Right cardiac atrium (tissue), 5 donors: ENCODE results near the gene PSG7. TPM values are rescaled to one million over a fixed set of nuclear protein-coding genes. Genes with fewer than 3 reads are reported as not detected.
"Not testable (repeated sequence)": the region's sequence is repeated elsewhere in the genome, so short reads cannot be mapped to it uniquely, and the experiment has no call there.

ENCODE experiments used
- ATAC-seq, 2 donors: fragments of 200-7000 bp; cut with Tn5 transposase; one replicate each; pipeline versions ENCODE4 v1.8.0 to v1.9.1; 2020; ENCODE audit warnings: moderate library complexity in 2 of 2, mild to moderate bottlenecking in 1 of 2
- DNase-seq, 3 donors: peaks; one replicate each; pipeline ENCODE4 v3.0.0-alpha.2; 2020
- H3K27ac ChIP-seq: one replicate; pipeline ENCODE4 v1.5.1; 2013; ENCODE audit warnings: mild to moderate bottlenecking, low read length, control low read depth, moderate library complexity
- H3K27me3 ChIP-seq: one replicate; pipeline ENCODE4 v1.6.1; 2013; ENCODE audit not compliant: control insufficient read depth, insufficient read depth
- H3K4me1 ChIP-seq: one replicate; pipeline ENCODE4 v1.6.1; 2013; ENCODE audit warnings: low read length; ENCODE audit not compliant: control insufficient read depth, insufficient read depth
- H3K4me3 ChIP-seq: one replicate; pipeline ENCODE4 v1.5.1; 2013; ENCODE audit warnings: low read length, control low read depth
- H3K9me3 ChIP-seq: one replicate; pipeline ENCODE4 v1.6.1; 2013; ENCODE audit warnings: low read length; ENCODE audit not compliant: control insufficient read depth
- WGBS: extraction: QIAGEN DNeasy Blood & Tissue Kit; methylation state at CpG from one replicate; pipeline ENCODE4 v1.1.7; 2013; 5-methylcytosine and 5-hydroxymethylcytosine counted together
- intact Hi-C, 4 donors: fragments of 100-400 bp; cut with DNase I; formaldehyde crosslinking; loops; one replicate each; pipeline versions ENCODE4 v1.11.0 to v1.14.0; 2022 to 2023
- polyA plus RNA-seq: library from polyadenylated mRNA; stranded (reverse); fragments of 200-250 nt; gene quantifications from one replicate; pipeline ENCODE4 v1.2.3, GENCODE V29; 2013
- total RNA-seq, 4 donors: library from RNA; stranded (reverse); fragmentation: NEBNext Ultra II Directional; extraction: Animal tissue kit (Norgen Biotek cat#: 25700); gene quantifications; one replicate each; pipeline ENCODE4 v1.2.1, GENCODE V29; 2021
- donor health status: healthy with polysubstance abuse.
- donor health status: DM: no; HTN: yes; CAD: no.
- donor health status: DM: no; HTN: no; CAD: no.
- donor health status: DM: no; HTN: yes; CAD: no; lungs with severe emphysema.
- donor health status: DM: yes; HTN: yes; CAD: no.

PSG7 gene
- total and polyA plus RNA-seq, 5 donors = not detected

DNA sequence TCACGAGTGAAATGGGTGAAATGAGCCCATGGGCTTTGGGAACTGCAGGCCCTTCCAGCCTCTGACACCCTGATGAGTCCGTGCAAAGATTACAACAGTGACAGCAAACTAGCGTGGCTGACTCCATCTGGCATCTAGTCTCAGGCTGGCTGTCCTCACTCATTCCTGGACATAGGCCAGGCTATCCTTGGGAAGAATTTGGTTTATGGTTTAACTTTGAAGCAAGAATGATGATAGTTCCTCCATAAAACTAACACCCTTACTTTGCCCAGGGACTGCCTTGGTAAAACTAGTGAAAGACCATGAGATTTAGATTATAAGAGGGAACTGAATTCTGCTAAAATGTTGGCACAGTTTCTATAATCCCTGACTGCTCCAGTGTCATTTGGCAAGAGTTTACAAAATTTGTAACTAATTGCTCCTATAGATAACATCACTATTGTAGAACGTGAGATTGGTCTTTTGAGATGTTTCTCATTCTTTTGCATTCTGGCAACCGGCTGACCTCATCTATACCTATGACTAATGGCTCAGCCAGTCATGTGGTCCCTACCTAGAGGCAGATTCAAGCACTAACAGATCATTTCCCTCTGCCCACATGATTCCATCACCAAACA, 4.4 kb downstream of the PSG7 start:
- H3K9me3 ChIP-seq, ATAC-seq, DNase-seq, intact Hi-C loops, H3K27me3 ChIP-seq, H3K4me3 ChIP-seq, H3K4me1 ChIP-seq: not testable (repeated sequence)
- H3K27ac ChIP-seq = peak overlapping the region; percentile 17
- WGBS = 39% methylated on average over 5 of the region's 5 CpGs

DNA sequence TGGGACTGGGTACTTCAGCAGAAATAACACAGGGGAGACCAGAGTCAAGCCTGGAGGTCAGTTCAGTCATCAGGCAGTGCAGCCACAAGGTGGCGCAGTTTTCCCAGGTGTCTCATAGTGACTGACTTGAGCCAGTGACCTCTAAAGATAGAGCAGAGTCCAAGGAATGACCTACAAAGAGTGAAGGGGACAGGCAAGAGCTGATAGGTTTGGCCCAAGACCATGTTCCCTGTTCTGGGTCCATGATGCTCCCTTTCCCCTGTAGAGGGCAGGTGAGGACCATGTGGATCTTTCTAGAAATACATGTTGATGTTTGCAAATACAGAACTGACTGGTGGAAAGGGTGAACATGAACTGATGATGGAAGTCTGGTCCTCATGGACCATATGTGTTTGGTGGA, 6.8 kb downstream of the PSG7 start:
- H3K27me3 ChIP-seq, ATAC-seq, H3K27ac ChIP-seq, H3K4me1 ChIP-seq, H3K9me3 ChIP-seq, intact Hi-C loops, H3K4me3 ChIP-seq: not testable (repeated sequence)
- peak in 2 of 3 donors; percentile 53 to 64 for DNase-seq
- WGBS = 8% methylated on average over 1 of the region's 1 CpG

DNA sequence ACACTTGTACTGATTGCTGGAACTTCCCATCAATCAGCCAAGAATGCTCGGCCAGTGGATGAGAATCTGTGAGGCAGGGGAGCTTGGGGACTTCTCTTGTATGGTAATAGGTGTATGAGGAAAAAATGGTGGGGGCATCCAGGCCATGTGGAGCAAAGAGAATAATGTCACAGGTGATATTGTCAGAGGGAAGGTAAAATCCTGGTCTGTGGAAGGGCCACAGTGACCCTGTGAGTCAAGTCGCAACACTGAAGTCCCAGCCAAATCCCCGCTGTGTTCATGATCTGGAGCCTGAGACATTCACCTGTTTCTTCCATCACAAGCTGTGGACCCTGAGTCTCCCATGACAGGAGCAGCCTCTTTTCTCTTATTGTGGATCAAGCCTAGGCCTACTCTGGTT, 8.1 kb downstream of the PSG7 start:
- WGBS = 86% methylated on average over 3 of the region's 3 CpGs
- H3K4me1 ChIP-seq = no peaks in the 10 kb centered on the region
- ATAC-seq = no peak
- H3K9me3 ChIP-seq = no peaks in the 10 kb centered on the region
- H3K27me3 ChIP-seq = no peaks in the 10 kb centered on the region
- no peak for DNase-seq
- H3K4me3 ChIP-seq = no peak overlapping the region
- no peak overlapping the region for H3K27ac ChIP-seq
- intact Hi-C loops = no loop called here

DNA sequence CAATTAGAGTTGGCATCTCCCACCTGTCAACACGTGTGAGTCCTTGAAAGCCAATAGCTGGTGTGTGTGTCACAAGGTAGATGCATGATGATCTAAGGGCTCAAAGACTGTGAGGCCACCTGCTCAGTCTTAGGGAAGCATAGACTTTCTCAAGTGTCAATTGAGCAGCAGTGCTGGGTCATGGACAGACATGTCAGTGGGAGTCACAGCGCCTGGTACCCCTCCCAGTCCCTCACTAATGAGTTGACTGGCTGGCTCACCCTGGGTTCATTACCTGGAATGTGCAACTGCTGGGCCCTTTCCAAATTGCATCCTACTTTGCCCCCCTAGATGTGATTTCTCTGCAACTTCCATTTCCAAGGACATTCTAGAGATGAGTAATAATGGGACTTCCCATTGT, 10.2 kb downstream of the PSG7 start:
- DNase-seq = no peak
- Histone ChIP-seq H3K27me3 (no peaks in the 10 kb centered on the region), H3K27ac (no peak overlapping the region), H3K9me3 (no peaks in the 10 kb centered on the region), H3K4me3 (no peak overlapping the region), H3K4me1 (no peaks in the 10 kb centered on the region)
- intact Hi-C loops = no loop called here
- 52% methylated on average over 2 of the region's 2 CpGs for WGBS
- ATAC-seq = no peak

DNA sequence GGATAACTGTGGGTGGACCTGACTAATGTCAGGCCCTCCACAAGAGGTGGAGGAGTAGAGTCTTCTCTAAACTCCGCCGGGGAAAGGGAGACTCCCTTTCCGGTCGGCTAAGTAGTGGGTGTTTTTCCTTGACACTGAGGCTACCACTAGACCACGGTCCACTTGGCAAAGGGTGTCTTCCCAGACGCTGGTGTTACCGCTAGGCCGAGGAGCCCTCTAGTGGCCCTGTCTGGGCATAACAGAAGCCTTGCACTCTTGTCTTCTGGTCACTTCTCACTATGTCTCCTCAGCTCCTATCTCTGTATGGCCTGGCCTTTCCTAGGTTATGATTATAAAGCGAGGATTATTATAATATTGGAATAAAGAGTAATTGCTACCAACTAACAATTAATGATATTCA, 13.9 kb downstream of the PSG7 start:
- H3K27ac ChIP-seq, H3K27me3 ChIP-seq, H3K4me3 ChIP-seq, ATAC-seq, H3K4me1 ChIP-seq, H3K9me3 ChIP-seq, intact Hi-C loops: not testable (repeated sequence)
- WGBS = 43% methylated on average over 9 of the region's 9 CpGs
- DNase-seq = peak in 1 of 3 donors; percentile 52

DNA sequence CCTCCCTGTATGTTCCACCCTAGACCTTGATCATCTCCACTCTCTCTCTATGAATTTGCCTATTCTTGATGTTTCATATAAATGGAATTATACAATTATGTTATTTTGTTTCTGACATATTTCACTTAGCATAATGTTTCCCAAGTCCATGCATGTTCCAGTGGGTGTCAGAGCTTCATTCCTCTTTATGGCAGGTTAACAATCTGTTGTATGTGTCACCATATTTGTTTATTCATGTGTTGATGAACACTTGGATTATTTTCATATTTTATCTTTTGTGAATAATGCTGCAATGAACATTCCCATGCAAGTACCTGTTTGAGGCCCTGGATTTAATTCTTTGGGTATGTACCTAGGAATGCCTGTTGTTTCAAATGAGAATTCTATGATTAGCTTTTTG, 16.0 kb downstream of the PSG7 start:
- H3K4me3 ChIP-seq, ATAC-seq, H3K27ac ChIP-seq, intact Hi-C loops, H3K9me3 ChIP-seq, DNase-seq, H3K27me3 ChIP-seq, H3K4me1 ChIP-seq: not testable (repeated sequence)

DNA sequence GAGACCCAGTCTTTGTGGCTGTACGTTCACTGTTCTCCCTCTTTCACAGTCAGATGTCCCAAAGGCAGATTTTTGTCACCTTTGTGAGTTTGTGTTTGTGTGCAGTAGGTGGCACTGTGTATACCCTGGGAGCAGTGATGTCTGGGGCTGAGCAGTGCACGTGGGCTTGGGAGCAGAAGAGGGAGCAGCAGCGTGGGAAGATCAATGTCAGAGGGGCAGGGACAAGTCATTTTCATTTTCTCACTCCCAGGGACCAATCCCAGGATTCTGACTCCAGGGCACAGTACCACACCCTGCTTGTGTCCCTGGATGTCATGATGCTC, 17.3 kb downstream of the PSG7 start:
- Histone ChIP-seq H3K27ac (no peak overlapping the region), H3K4me1 (no peaks in the 10 kb centered on the region), H3K9me3 (no peaks in the 10 kb centered on the region), H3K4me3 (no peak overlapping the region), H3K27me3 (no peaks in the 10 kb centered on the region)
- DNase-seq = no peak
- intact Hi-C loops = no loop called here
- ATAC-seq = no peak
- WGBS = 18% methylated on average over 3 of the region's 3 CpGs

DNA sequence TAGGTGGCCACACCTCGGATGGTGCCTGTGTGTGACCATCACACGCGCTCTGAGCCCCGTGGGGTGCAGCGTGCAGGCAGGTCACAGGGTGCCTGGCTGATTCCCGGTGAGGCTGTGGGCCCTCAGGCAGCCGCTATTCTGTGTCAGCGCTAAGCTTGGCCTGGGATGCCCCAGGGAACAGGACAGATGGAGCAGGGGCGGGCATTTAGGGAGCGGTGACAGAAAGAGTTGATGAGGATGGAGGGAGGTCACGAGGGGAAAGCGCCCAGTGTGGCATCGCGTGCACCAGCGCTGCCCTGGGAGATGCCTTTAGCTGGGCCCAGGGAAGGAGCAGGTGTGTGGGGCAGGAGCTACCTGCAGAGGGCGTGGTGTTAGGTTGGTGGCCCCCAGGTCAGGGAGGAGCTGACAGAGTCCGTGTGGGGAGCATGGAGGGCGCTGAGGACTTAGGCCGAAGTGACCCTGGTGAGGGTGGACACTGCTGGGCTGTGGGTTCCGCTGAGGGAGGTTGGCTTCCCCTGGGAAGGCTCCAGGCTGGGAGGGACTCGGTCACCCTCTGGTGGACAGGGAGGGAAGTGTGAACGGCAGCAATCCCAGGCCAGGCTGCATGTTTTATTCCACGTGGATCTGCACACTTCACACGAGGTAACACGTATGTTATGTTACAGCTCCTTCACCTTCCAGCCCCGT, 17.8 kb downstream of the PSG7 start:
- H3K4me1 ChIP-seq, H3K27me3 ChIP-seq, H3K9me3 ChIP-seq, H3K4me3 ChIP-seq, DNase-seq, intact Hi-C loops, ATAC-seq, H3K27ac ChIP-seq: not testable (repeated sequence)
- WGBS = 67% methylated on average over 24 of the region's 26 CpGs

DNA sequence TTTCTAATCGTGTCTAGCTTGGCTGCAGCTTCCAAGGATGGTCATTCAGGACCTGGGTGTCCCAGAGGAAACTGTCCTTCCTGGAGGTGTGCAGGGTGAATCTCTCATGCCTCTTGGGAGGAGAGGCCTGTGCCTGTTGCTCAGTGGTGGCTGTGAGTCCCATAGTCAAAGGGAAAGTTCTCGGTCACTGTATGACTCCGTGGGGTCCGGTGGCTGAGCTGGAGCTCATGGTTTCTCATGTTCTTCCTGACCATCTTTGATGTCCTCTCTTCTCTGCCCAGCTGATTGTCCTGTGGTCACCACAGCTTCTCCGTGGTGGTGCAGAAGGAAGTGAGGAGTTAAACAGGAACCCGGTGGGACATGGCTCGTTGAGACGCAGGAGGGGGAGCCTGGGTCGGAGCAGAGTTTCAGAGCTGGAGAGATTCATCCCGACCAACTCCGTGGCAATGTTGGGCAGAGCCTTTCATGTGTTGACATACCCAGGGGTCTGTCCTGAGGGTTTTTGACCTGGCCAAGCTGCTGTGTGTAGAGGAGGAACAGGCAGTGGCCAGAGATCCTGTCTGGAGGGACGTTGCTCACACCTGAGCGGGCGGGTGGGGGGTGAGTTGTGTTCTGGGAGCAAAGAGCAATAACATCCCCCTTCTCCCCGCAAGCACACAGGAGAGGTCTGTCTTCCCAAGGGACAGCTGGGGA, 18.5 kb downstream of the PSG7 start:
- ATAC-seq, H3K27ac ChIP-seq, H3K4me1 ChIP-seq, H3K27me3 ChIP-seq, DNase-seq, H3K9me3 ChIP-seq, intact Hi-C loops, H3K4me3 ChIP-seq: not testable (repeated sequence)
- WGBS = 73% methylated on average over 15 of the region's 15 CpGs

DNA sequence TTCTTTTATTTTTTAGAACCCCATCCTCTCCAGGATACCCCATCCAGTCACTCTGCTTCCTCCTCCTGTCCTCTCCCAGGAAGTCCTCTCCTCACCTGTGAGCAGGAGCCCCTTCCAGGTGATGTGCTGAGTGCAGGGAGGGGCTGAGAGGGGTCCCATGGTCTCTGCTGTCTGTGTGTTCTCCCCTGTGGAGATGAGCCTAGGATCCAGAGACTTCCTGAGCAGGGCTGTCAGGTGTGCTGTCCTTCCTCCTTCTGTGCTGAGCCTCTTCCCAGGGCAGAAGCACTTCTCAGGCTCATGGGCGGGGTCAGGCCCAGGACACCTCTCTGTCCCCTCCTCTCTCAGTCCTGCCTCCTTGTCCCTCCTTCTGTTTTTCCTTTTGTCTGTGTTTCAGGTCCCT, 19.4 kb downstream of the PSG7 start, which contains the start of gene PSG6:
Gene PSG6 (minus strand): TSS at position 261 of the 400 bp plus-strand sequence. CDS start 102 bp downstream, at position 159.
- DNase-seq, H3K4me3 ChIP-seq, H3K4me1 ChIP-seq, H3K9me3 ChIP-seq, intact Hi-C loops, H3K27me3 ChIP-seq, H3K27ac ChIP-seq, ATAC-seq: not testable (repeated sequence)
- 57% methylated on average over 1 of the region's 1 CpG for WGBS

DNA sequence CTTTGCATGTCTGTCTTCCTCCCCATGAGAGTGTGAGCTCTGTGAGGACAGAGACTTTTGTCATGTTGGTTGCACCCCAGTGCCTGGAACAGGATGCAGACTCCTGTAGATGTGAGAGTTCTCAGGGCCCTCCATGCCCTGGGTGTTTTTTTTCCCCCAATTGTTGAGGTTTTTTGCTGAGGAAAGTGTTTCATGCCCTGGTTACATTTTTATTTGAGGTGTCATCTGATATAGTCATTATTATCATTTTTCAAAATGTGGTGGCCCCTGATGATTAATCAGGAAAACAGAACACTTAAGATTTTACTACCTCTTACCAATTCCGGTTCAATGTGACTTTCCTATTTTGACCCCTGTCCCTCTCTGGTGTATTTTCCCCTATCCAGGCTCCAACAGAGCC, 20.1 kb downstream of the PSG7 start:
- 85% methylated on average over 1 of the region's 1 CpG for WGBS
- H3K4me3 ChIP-seq, H3K9me3 ChIP-seq, H3K27me3 ChIP-seq, intact Hi-C loops, ATAC-seq, H3K4me1 ChIP-seq, DNase-seq, H3K27ac ChIP-seq: not testable (repeated sequence)
